ENCODE measurements around the gene C2CD3. TPM values are rescaled to one million over a fixed set of nuclear protein-coding genes. Genes with fewer than 3 reads are reported as not detected.

The C2CD3 gene
- total RNA-seq, 2 experiments from 2014 or later, result 24.9 to 25.3 TPM

- Mint-ChIP-seq H3K4me1 (peaks cover 18% of the 10 kb centered on the region), H3K4me3 (no peak overlapping the region), H3K9me3 (no peaks in the 10 kb centered on the region), H3K36me3 (peaks cover 9% of the 10 kb centered on the region), H3K27me3 (no peaks in the 10 kb centered on the region), H3K27ac (no peak overlapping the region)
- DNase-seq, result no peak
Observed at GRCh38 chr11:74035264-74035663, 135.5 kb downstream of the C2CD3 start.

DNA sequence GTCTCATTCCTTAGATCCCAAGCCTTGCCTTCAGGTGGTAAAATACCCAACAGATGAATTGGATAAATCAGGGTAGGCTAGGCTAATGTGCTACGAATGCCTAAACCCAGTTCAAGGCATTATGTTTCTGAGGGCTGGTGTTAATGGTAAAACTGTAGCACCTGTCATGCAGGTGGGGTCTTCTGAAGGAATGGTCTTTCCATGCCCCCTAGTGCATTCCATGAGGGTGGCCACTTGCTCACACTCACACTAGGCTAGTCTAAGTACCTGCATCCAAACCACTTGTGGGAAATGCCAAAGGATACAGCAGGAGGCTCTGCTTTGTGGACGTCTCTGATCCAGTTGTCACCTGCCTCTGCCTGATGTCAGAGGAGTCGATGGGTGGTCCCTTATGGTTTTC, 137.8 kb downstream of the C2CD3 start:
- Mint-ChIP-seq H3K4me1 (peaks cover 19% of the 10 kb centered on the region), H3K27ac (no peak overlapping the region), H3K9me3 (no peaks in the 10 kb centered on the region), H3K27me3 (no peaks in the 10 kb centered on the region), H3K36me3 (peaks cover 15% of the 10 kb centered on the region), H3K4me3 (no peak overlapping the region)
- DNase-seq, result no peak

DNA sequence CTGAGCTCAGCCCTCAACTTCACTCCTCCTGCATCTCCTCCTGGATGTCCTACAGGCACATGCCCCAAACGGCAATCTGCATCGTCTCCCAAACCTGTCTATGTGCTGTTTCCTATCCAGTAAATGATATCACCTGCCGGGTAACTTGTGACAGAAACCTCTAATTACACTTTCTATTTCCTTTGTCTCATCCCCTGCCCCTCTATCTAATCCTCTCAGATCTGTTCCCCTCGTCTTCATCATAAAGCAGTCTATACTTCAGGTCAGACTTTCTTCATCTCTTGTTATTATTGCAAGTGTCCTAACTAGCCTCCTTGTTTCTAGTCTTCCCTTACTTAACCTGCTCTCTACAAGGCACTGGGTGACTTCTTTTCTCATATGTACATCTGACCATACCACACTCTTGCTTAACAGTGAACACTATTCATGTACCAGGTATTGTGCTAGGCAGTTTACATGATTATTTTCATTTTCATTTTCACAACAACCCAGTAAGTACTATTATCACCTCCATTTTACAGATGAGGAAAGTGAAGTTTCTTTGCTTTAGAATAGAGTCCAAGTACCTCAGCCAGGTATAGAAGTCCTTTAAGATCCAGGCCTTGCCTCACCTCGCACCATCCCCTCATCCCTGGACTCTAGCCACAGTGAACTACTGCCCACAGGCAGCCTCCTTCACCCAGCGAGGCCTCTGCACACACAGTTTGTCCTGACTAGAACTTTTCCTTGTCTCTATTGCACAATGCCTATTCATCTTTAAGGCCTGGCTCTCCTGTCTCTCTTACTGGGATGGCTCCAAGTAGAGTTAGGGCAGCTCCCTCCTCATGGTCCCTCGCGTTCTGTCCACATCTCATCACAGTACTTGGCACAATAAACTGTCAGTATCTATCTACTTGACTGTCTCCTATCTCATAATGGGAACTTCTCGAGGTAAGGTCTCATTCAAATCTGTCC, 139.8 kb downstream of the C2CD3 start:
- H3K4me3 Mint-ChIP-seq, result peak overlapping the region; percentile 3
- peaks cover 18% of the 10 kb centered on the region for H3K36me3 Mint-ChIP-seq
- H3K27me3 Mint-ChIP-seq, result no peaks in the 10 kb centered on the region
- H3K27ac Mint-ChIP-seq, result peak overlapping the region; percentile 57
- peaks cover 25% of the 10 kb centered on the region for H3K4me1 Mint-ChIP-seq
- DNase-seq, result no peak
- no peaks in the 10 kb centered on the region for H3K9me3 Mint-ChIP-seq

DNA sequence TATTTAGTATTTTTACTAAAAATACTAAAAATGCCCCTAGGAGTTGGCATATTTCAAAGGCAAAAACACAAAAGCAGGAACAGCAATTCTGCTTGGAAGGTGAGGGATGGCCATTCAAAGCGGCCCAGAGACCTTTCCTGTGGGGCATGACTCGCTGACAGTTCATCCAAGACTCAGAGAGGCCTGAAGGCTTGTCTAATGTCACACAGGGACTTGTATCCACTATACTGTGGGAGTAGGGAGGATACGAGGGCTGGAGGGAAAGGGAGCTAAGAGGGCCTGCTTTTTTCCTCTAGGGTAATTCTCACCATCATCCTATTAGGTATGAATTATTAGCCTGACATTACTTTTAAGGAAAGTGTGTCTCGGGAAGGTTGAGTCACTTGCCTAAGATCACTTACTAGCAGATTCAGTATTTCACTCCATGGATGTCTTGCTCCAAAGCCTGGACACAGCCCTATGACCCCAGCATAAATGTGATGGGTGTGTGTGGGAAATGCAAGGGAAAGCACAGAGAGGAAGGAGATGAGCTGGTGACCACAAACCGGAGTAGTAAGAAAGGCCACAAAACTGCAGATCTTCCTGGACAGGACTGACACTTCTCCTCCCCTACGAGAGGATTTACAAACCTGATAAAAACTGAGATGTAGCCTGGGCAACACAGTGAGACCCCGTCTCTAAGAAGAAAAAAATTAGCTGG, 145.2 kb downstream of the C2CD3 start:
- Mint-ChIP-seq H3K4me1 (peaks cover 25% of the 10 kb centered on the region), H3K27me3 (no peaks in the 10 kb centered on the region), H3K27ac (no peak overlapping the region), H3K4me3 (no peak overlapping the region), H3K36me3 (peaks cover 24% of the 10 kb centered on the region), H3K9me3 (no peaks in the 10 kb centered on the region)
- DNase-seq, result no peak

GRCh38 chr11:74024261-74025029, 146.4 kb downstream of the C2CD3 start:
- Mint-ChIP-seq H3K27ac (peak overlapping the region; percentile 5), H3K27me3 (no peaks in the 10 kb centered on the region), H3K9me3 (no peaks in the 10 kb centered on the region), H3K4me3 (no peak overlapping the region), H3K4me1 (peaks cover 20% of the 10 kb centered on the region), H3K36me3 (peaks cover 25% of the 10 kb centered on the region)
- DNase-seq, result peak; percentile 34

DNA sequence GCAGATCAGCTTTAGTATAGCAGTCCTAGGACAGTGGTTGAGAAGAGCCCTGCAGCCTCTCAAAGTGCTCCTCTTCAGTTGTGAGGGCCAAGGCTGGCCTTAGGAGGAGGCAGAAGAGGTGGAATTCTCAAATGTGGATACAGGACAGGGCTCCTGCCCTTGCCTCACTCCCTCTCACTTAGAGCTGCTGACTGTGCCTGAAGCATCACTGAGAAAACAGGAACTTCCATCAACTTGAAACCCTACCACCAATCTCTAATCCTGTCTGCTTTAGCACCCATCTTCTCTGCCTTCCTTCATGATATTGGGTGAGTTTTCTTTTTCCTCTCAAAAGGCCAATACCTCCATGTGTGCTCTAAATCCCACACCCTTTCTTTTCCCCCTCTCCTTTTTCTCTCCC, 147.5 kb downstream of the C2CD3 start:
- no peak overlapping the region for H3K4me3 Mint-ChIP-seq
- no peaks in the 10 kb centered on the region for H3K9me3 Mint-ChIP-seq
- peaks cover 27% of the 10 kb centered on the region for H3K4me1 Mint-ChIP-seq
- no peak for DNase-seq
- peaks cover 21% of the 10 kb centered on the region for H3K36me3 Mint-ChIP-seq
- no peak overlapping the region for H3K27ac Mint-ChIP-seq
- no peaks in the 10 kb centered on the region for H3K27me3 Mint-ChIP-seq

DNA sequence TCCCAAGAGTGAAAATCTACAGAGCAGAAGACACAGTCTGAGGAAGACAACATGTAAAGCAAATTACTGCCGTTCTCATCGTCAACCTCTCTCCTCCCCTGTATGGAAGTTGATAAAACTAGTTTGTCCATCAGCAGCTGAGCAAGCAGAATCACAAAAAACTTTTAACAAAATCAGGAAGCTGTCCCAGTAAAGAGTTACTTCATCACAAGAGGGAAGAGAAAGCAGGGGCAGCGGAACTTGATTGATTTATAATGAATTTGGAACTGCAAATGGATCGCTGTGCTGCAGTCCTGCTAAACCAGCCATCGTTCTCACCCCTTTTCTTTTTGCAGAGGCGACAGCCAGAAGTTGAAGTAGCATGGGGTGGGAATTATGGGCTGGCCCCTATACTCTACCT, 148.3 kb downstream of the C2CD3 start:
- no peaks in the 10 kb centered on the region for H3K9me3 Mint-ChIP-seq
- peaks cover 27% of the 10 kb centered on the region for H3K4me1 Mint-ChIP-seq
- no peak overlapping the region for H3K27ac Mint-ChIP-seq

GRCh38 chr11:74021998-74022397, 148.8 kb downstream of the C2CD3 start:
- Mint-ChIP-seq H3K36me3 (peaks cover 25% of the 10 kb centered on the region), H3K27ac (no peak overlapping the region), H3K4me3 (no peak overlapping the region), H3K9me3 (no peaks in the 10 kb centered on the region), H3K4me1 (peaks cover 27% of the 10 kb centered on the region), H3K27me3 (no peaks in the 10 kb centered on the region)
- no peak for DNase-seq

More for the DNA sequence above, 148.3 kb downstream of the C2CD3 start:
- no peak for DNase-seq
- H3K36me3 Mint-ChIP-seq, result peaks cover 21% of the 10 kb centered on the region
- H3K27me3 Mint-ChIP-seq, result no peaks in the 10 kb centered on the region
- no peak overlapping the region for H3K4me3 Mint-ChIP-seq

DNA sequence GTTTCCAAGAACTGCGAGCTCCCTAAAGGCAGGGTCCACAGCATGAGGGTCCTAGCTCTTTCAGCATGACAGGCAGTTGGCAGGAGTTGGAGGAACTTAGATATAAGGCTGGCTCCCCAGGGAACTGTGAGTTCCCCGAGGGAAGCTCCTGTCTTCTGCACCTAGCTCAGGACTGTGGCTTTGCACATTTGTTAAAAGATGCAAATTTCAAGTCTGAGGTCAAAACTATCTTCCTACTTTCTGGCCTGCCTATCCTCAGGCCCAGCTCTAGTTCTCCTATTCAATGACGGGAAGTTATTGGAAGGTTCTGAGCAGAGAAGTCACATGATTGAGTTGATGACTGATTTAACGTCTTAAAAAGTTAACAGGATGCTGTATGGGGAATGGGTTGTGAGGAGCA, 150.3 kb downstream of the C2CD3 start:
- no peaks in the 10 kb centered on the region for H3K9me3 Mint-ChIP-seq
- H3K36me3 Mint-ChIP-seq, result peaks cover 31% of the 10 kb centered on the region
- no peaks in the 10 kb centered on the region for H3K27me3 Mint-ChIP-seq
- no peak overlapping the region for H3K27ac Mint-ChIP-seq
- DNase-seq, result no peak
- peaks cover 27% of the 10 kb centered on the region for H3K4me1 Mint-ChIP-seq
- no peak overlapping the region for H3K4me3 Mint-ChIP-seq

- no peaks in the 10 kb centered on the region for H3K9me3 Mint-ChIP-seq
- H3K27ac Mint-ChIP-seq, result no peak overlapping the region
- no peaks in the 10 kb centered on the region for H3K27me3 Mint-ChIP-seq
- peaks cover 32% of the 10 kb centered on the region for H3K36me3 Mint-ChIP-seq
- H3K4me3 Mint-ChIP-seq, result peak overlapping the region; percentile 18
- peak; percentile 69 for DNase-seq
- H3K4me1 Mint-ChIP-seq, result peaks cover 30% of the 10 kb centered on the region
Observed at GRCh38 chr11:74019860-74020259, 150.9 kb downstream of the C2CD3 start.

DNA sequence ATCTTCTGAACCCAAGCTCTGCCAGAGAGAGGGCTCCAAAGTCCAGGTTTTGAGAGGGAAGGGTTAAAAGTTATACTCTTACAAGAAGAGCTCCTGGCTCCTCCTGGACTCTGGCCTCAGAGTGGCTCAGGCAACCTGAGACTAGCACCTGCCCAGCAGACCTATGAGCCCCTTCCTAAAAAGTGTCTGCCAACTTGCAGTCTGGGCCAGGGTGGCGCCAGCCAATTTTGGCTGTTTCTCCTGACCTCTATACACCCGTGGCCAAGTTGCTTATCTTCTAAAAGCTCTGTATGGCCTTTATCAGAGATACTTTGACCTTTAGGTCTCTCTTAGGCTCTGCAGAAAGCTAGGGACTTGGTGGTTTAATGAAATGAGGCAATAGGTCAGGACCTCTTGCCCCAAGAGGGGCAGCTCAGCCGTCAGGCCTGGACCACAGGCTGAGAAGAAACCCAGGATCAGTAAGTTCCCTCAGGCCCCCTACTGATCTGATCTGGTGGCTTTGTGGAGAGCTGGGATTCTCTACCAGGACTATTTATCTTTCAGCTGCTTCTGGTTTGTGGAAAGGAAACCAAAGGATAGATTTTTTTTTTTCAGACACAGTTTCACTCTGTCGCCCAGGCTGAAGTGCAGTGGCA, 151.6 kb downstream of the C2CD3 start:
- Mint-ChIP-seq H3K4me1 (peaks cover 31% of the 10 kb centered on the region), H3K36me3 (peaks cover 35% of the 10 kb centered on the region), H3K9me3 (no peaks in the 10 kb centered on the region), H3K27ac (no peak overlapping the region), H3K4me3 (peak overlapping the region; percentile 18), H3K27me3 (no peaks in the 10 kb centered on the region)
- no peak for DNase-seq

DNA sequence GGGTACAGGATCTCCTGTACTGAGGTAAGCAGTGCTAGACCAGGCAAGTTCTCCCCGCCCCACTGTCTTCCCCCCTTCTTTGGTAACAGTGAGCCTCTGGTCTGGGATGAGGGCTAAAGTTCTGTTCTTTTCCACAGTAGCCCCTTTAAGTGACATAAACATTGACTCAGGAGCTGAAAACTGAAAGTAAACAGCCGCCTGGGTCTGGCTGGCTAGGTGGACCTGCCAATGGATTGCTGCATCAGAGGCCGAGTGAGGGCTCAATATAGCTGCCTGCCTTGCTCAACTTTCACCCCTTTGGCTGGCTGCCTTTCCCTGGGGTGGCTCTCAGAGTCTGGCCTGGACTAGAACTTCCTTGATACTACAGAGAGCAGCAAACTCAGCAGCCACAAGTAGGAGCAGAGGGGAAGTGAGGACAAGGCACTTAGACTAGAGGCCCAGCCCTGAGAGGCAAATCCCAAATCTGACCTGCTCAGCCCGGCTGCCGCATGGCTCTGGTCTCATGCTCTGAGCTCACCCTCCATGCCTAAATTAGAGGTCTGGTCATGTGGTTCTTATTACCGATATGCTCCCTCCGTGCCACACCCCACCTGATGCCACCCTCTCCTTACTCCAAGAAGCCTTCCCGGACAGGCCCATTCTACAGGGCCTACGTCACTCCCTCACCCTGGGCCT, 152.3 kb downstream of the C2CD3 start:
- no peaks in the 10 kb centered on the region for H3K9me3 Mint-ChIP-seq
- no peak overlapping the region for H3K4me3 Mint-ChIP-seq
- H3K27ac Mint-ChIP-seq, result no peak overlapping the region
- peaks cover 29% of the 10 kb centered on the region for H3K4me1 Mint-ChIP-seq
- H3K36me3 Mint-ChIP-seq, result peaks cover 33% of the 10 kb centered on the region
- no peak for DNase-seq
- no peaks in the 10 kb centered on the region for H3K27me3 Mint-ChIP-seq

GRCh38 chr11:74017631-74018030, 153.2 kb downstream of the C2CD3 start:
- peaks cover 34% of the 10 kb centered on the region for H3K4me1 Mint-ChIP-seq
- no peak overlapping the region for H3K27ac Mint-ChIP-seq
- peaks cover 35% of the 10 kb centered on the region for H3K36me3 Mint-ChIP-seq
- H3K9me3 Mint-ChIP-seq, result no peaks in the 10 kb centered on the region
- no peak overlapping the region for H3K4me3 Mint-ChIP-seq
- no peaks in the 10 kb centered on the region for H3K27me3 Mint-ChIP-seq
- no peak for DNase-seq

Data from activated naive CD8-positive, alpha-beta T cell treated with anti-CD3 and anti-CD28 coated beads for 36 hours (primary cell).